ENCODE data around the gene DRC1. TPM values are rescaled to one million over a fixed set of nuclear protein-coding genes. Genes with fewer than 3 reads are reported as not detected.

Gene DRC1
- total RNA-seq, 2 experiments from 2014 or later: not detected

- Mint-ChIP-seq H3K4me1 (no peaks in the 10 kb centered on the region), H3K9me3 (no peaks in the 10 kb centered on the region)
- POLR2A ChIA-PET: no interaction called here
Measured at GRCh38 chr2:26455037-26455669, 53.4 kb downstream of the DRC1 start.

GRCh38 chr2:26455670-26456439, 54.1 kb downstream of the DRC1 start:
- CTCF ChIA-PET: no interaction called here
- H3K36me3 Mint-ChIP-seq (ENCODE audit: low read depth): peaks cover 2% of the 10 kb centered on the region
- POLR2A ChIA-PET: no interaction called here

More at GRCh38 chr2:26455037-26455669, 53.4 kb downstream of the DRC1 start:
- peaks cover 2% of the 10 kb centered on the region for H3K27me3 Mint-ChIP-seq
- CTCF ChIA-PET: no interaction called here
- H3K4me3 Mint-ChIP-seq: no peak overlapping the region
- H3K36me3 Mint-ChIP-seq (ENCODE audit: low read depth): peaks cover 2% of the 10 kb centered on the region
- DNase-seq: no peak
- H3K27ac Mint-ChIP-seq: no peak overlapping the region

GRCh38 chr2:26456440-26457250, 54.9 kb downstream of the DRC1 start:
- H3K36me3 Mint-ChIP-seq (ENCODE audit: low read depth): peaks cover 2% of the 10 kb centered on the region
- ChIA-PET CTCF (interaction anchor here (0.6 to 1.1 kb wide), 3 partner anchors 13 to 316 kb away, joined by 3 to 4 read pairs (median 3); no protein-coding TSS in a partner anchor), POLR2A (no interaction called here)
- no peaks in the 10 kb centered on the region for H3K27me3 Mint-ChIP-seq
- DNase-seq: no peak
- no peaks in the 10 kb centered on the region for H3K4me1 Mint-ChIP-seq
- no peaks in the 10 kb centered on the region for H3K9me3 Mint-ChIP-seq
- no peak overlapping the region for H3K4me3 Mint-ChIP-seq
- H3K27ac Mint-ChIP-seq: no peak overlapping the region

More at GRCh38 chr2:26455670-26456439, 54.1 kb downstream of the DRC1 start:
- no peaks in the 10 kb centered on the region for H3K4me1 Mint-ChIP-seq
- H3K9me3 Mint-ChIP-seq: no peaks in the 10 kb centered on the region
- H3K27me3 Mint-ChIP-seq: peaks cover under 1% of the 10 kb centered on the region
- H3K27ac Mint-ChIP-seq: no peak overlapping the region
- no peak overlapping the region for H3K4me3 Mint-ChIP-seq
- no peak for DNase-seq

- Mint-ChIP-seq H3K4me1 (no peaks in the 10 kb centered on the region), H3K9me3 (no peaks in the 10 kb centered on the region), H3K36me3 (ENCODE audit: low read depth) (peaks cover 2% of the 10 kb centered on the region), H3K4me3 (no peak overlapping the region), H3K27ac (no peak overlapping the region), H3K27me3 (no peaks in the 10 kb centered on the region)
- DNase-seq: no peak
- ChIA-PET CTCF (interaction anchor here (0.6 to 1.1 kb wide), 3 partner anchors 12 to 316 kb away, joined by 3 to 4 read pairs (median 3); no protein-coding TSS in a partner anchor), POLR2A (no interaction called here)
Measured at GRCh38 chr2:26457251-26457666, 55.5 kb downstream of the DRC1 start.

- Mint-ChIP-seq H3K9me3 (no peaks in the 10 kb centered on the region), H3K4me1 (no peaks in the 10 kb centered on the region), H3K36me3 (ENCODE audit: low read depth) (peaks cover 2% of the 10 kb centered on the region), H3K4me3 (no peak overlapping the region), H3K27me3 (no peaks in the 10 kb centered on the region), H3K27ac (no peak overlapping the region)
- ChIA-PET POLR2A (no interaction called here), CTCF (interaction anchor here (1.1 to 1.2 kb wide), 3 partner anchors 11 to 45 kb away, joined by 3 to 4 read pairs (median 3); no protein-coding TSS in a partner anchor)
- DNase-seq: no peak
Measured at GRCh38 chr2:26457695-26458364, 56.1 kb downstream of the DRC1 start.

GRCh38 chr2:26458365-26459042, 56.8 kb downstream of the DRC1 start:
- ChIA-PET CTCF (interaction anchor here (1.2 kb wide), 1 partner anchor 11 kb away, joined by 4 read pairs; no protein-coding TSS in a partner anchor), POLR2A (no interaction called here)
- Mint-ChIP-seq H3K9me3 (no peaks in the 10 kb centered on the region), H3K4me1 (no peaks in the 10 kb centered on the region), H3K4me3 (no peak overlapping the region), H3K27me3 (no peaks in the 10 kb centered on the region), H3K27ac (no peak overlapping the region), H3K36me3 (ENCODE audit: low read depth) (peaks cover 2% of the 10 kb centered on the region)
- DNase-seq: no peak

GRCh38 chr2:26459991-26460612, 58.4 kb downstream of the DRC1 start:
- no peak for DNase-seq
- Mint-ChIP-seq H3K4me3 (no peak overlapping the region), H3K9me3 (no peaks in the 10 kb centered on the region), H3K36me3 (ENCODE audit: low read depth) (peaks cover 2% of the 10 kb centered on the region), H3K27me3 (no peaks in the 10 kb centered on the region), H3K27ac (no peak overlapping the region), H3K4me1 (no peaks in the 10 kb centered on the region)
- ChIA-PET CTCF (no interaction called here), POLR2A (no interaction called here)

- Mint-ChIP-seq H3K4me3 (no peak overlapping the region), H3K27ac (no peak overlapping the region), H3K36me3 (ENCODE audit: low read depth) (peaks cover 2% of the 10 kb centered on the region), H3K27me3 (no peaks in the 10 kb centered on the region), H3K4me1 (no peaks in the 10 kb centered on the region), H3K9me3 (no peaks in the 10 kb centered on the region)
- DNase-seq: no peak
- ChIA-PET CTCF (no interaction called here), POLR2A (no interaction called here)
Measured at GRCh38 chr2:26460613-26461031, 58.9 kb downstream of the DRC1 start.

GRCh38 chr2:26461601-26462023, 59.9 kb downstream of the DRC1 start:
- Mint-ChIP-seq H3K36me3 (ENCODE audit: low read depth) (peaks cover 2% of the 10 kb centered on the region), H3K27ac (no peak overlapping the region), H3K4me3 (no peak overlapping the region), H3K4me1 (no peaks in the 10 kb centered on the region), H3K27me3 (no peaks in the 10 kb centered on the region), H3K9me3 (no peaks in the 10 kb centered on the region)
- no peak for DNase-seq
- ChIA-PET CTCF (interaction anchor here (0.6 kb wide), 1 partner anchor 9 kb away, joined by 3 read pairs; no protein-coding TSS in a partner anchor), POLR2A (interaction anchor here (1.0 kb wide), 1 partner anchor 10 kb away, joined by 3 read pairs; no protein-coding TSS in a partner anchor)

GRCh38 chr2:26462100-26462499, 60.4 kb downstream of the DRC1 start:
- no peaks in the 10 kb centered on the region for H3K4me1 Mint-ChIP-seq
- H3K36me3 Mint-ChIP-seq (ENCODE audit: low read depth): peaks cover 2% of the 10 kb centered on the region
- POLR2A ChIA-PET: interaction anchor here (1.0 kb wide), 1 partner anchor 10 kb away, joined by 3 read pairs; no protein-coding TSS in a partner anchor
- no peaks in the 10 kb centered on the region for H3K9me3 Mint-ChIP-seq
- CTCF ChIA-PET: interaction anchor here (0.6 kb wide), 2 partner anchors 10 to 284 kb away, joined by 3 to 5 read pairs; no protein-coding TSS in a partner anchor
- DNase-seq: no peak
- no peak overlapping the region for H3K27ac Mint-ChIP-seq
- H3K27me3 Mint-ChIP-seq: no peaks in the 10 kb centered on the region
- no peak overlapping the region for H3K4me3 Mint-ChIP-seq

GRCh38 chr2:26462511-26463243, 61.0 kb downstream of the DRC1 start:
- Mint-ChIP-seq H3K27ac (no peak overlapping the region), H3K4me3 (no peak overlapping the region), H3K4me1 (no peaks in the 10 kb centered on the region), H3K9me3 (no peaks in the 10 kb centered on the region), H3K27me3 (no peaks in the 10 kb centered on the region), H3K36me3 (ENCODE audit: low read depth) (peaks cover 2% of the 10 kb centered on the region)
- POLR2A ChIA-PET: interaction anchor here (1.0 kb wide), 1 partner anchor 11 kb away, joined by 3 read pairs; no protein-coding TSS in a partner anchor
- DNase-seq: no peak
- CTCF ChIA-PET: interaction anchor here (0.6 kb wide), 1 partner anchor 284 kb away, joined by 5 read pairs; no protein-coding TSS in a partner anchor
